Fibroblast of pulmonary artery (primary cell): ENCODE measurements around the gene CDK14.

Experiments
- DNase-seq: peaks from one replicate; pipeline ENCODE4 v3.0.0-alpha.2; 2010; ENCODE audit warnings: low read depth
- H3K4me3 ChIP-seq: replicated peaks from 2 replicates; pipeline ENCODE4 v1.5.1; 2011; ENCODE audit warnings: low read depth, mild to moderate bottlenecking, control low read depth, low read length, moderate library complexity
- TF ChIP-seq, protein P1 (sequence below): IDR thresholded peaks from 2 replicates; pipeline ENCODE4 v1.5.1; 2011; ENCODE audit warnings: mild to moderate bottlenecking, control low read depth, low read length, inconsistent platforms; ENCODE audit errors: missing control alignments

The CDK14 gene

DNA sequence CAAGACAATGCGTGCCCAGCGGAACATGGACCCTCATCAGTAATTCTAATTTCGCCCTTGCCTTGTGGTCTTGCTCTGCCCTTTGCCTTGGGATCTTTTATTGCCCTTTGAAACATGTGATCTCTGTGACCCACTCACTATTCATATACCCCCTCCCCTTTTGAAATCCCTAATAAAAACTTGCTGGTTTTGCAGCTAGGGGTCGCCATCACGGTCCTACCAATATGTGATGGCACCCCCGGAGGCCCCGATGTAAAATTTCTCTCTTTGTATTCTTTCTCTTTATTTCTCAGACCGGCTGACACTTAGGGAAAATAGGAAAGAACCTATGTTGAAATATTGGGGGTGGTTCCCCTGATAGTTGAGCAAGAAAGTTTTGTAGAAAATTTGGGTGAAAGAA is 242.7 kb downstream of the CDK14 start:
- no peak overlapping the region for H3K4me3 ChIP-seq
- TF ChIP-seq, protein P1, sequence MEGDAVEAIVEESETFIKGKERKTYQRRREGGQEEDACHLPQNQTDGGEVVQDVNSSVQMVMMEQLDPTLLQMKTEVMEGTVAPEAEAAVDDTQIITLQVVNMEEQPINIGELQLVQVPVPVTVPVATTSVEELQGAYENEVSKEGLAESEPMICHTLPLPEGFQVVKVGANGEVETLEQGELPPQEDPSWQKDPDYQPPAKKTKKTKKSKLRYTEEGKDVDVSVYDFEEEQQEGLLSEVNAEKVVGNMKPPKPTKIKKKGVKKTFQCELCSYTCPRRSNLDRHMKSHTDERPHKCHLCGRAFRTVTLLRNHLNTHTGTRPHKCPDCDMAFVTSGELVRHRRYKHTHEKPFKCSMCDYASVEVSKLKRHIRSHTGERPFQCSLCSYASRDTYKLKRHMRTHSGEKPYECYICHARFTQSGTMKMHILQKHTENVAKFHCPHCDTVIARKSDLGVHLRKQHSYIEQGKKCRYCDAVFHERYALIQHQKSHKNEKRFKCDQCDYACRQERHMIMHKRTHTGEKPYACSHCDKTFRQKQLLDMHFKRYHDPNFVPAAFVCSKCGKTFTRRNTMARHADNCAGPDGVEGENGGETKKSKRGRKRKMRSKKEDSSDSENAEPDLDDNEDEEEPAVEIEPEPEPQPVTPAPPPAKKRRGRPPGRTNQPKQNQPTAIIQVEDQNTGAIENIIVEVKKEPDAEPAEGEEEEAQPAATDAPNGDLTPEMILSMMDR = no peak
- no peak for DNase-seq

DNA sequence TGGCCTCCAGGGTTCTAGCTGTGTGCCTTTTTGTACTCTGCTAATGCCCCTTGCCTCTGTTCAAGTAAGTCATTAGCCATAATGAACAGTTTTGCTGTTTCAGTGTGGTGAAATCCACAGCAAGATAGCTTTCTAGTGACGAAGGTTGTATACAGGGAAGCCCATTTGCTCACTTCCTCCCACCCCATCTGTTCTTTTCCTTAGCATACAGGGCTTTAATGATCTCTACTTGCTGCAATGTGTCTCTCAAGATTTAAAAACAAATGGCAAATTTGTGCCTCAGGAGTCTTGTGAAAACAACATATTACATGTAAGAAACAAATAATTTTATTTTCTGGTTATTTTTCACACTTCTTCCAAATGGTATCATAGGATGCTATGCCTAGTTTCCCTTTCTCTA is 243.2 kb downstream of the CDK14 start:
- no peak for DNase-seq
- no peak overlapping the region for H3K4me3 ChIP-seq
- TF ChIP-seq, protein P1 = no peak

DNA sequence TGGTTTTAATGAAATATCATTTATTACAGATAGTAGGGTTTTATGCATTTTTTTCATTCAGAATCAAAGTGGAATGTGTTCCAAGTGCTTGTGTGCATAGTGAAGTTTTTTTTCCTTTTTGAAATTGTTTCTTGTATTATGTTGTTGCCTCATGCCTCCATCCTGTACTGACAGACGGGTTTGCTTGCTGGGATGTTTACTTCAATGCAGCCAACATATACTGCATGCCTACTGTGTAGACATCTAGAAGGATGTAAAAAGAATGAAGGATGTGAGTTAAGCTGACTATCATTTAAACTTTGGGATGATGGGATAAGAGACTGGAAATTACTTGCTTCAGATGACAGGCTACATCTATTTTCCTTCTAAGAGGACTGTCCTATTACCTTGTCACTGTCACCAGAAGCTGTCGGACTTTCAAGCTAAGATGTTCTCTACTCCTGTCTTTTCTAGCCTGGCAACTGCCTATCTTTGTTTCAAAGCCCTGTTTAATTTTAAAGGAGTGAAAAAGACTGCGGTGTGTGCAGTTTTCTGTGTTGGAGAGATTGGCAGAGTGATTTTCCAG is 243.7 kb downstream of the CDK14 start:
- no peak overlapping the region for H3K4me3 ChIP-seq
- DNase-seq = no peak
- TF ChIP-seq, protein P1 = no peak

DNA sequence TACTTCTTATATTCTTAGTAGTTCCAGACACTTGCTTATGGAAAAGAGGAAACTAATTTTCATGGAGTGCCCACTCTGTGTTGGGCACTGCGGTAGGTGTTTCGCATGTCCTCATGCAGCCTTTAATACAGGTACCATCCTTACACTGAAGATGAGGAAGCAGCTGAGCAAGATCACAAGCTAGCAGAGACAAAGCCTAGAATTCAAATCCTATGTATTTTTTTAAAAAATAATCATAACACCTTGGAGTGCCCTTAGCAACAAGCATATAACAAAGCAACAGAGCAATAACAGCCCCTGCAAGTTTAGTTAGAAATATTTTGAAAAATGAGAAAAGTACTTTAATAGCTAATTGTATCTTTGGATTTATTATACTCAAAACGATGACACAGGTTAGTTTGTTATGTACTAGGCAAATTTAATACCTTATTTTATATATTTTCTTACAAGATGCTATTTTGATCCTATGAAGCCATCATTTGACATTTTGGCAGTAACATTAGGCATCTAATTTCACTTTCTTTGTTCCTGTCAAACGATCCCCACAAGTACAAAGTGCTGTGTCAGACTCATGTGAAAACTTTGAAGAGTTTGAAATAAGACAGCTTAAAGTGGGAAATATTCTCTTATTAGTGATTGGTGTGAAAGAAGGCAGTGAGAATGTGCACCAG is 245.8 kb downstream of the CDK14 start:
- TF ChIP-seq, protein P1 = no peak
- no peak overlapping the region for H3K4me3 ChIP-seq
- DNase-seq = no peak

DNA sequence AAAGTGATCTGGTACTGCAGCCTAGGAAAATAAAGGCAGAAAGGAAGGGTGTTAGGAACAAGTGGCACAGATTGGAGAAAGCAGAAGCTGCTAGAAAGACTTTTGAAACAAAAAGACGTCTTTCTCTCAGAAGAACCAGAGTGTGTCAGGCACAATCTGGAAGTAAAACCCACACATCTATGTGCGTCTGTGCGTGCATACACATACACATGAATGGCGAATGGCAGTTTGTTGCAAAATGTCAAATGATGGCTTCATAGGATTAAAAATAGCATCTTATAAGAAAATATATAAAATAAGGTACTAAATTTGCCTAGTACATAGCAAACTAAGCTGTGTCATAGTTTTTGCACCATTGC is 246.3 kb downstream of the CDK14 start:
- no peak overlapping the region for H3K4me3 ChIP-seq
- TF ChIP-seq, protein P1 = no peak
- DNase-seq = no peak

DNA sequence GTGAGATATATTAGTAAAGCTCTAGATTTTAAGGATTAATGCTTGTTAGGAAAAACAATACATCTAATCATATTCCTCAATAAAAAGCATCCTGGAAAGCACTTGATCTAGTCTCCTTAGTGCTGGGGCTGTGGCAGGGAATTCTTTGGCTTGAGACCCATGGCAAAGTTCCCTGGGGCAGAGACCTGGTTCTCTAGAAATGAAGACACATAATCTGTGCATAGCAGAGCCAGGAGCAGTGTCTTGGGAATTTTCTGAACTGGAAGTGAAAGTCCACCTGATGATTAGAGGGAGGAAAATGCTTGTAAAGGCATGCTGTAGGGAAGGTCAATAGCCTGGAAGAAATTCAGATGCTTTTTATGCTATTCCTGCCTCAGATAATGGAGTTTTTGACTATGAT is 247.4 kb downstream of the CDK14 start:
- DNase-seq = no peak
- no peak overlapping the region for H3K4me3 ChIP-seq
- TF ChIP-seq, protein P1 = no peak

DNA sequence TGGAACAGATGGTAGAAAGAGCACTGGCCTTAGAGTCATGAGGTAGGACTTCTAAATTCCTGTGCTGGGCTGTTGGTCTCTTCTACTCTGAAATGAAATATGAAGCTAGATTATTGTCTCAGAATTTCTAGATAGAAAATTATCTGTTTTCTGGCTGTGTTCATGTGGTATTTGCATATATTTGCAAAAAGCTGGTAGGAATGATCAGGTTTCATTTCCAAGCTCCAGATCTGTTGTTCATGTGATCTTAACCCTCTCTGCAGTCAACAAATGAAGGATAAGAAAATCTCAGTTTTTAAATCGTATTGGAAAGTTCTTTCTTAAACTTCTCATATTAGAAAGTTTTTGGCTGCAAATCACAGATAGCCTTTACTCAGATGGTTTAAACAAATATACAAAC is 248.3 kb downstream of the CDK14 start:
- TF ChIP-seq, protein P1 = no peak
- DNase-seq = no peak
- no peak overlapping the region for H3K4me3 ChIP-seq
